ENCODE data around the gene RXFP3. TPM values are rescaled to one million over a fixed set of nuclear protein-coding genes. Genes with fewer than 3 reads are reported as not detected.

The RXFP3 gene
- not detected in 2 replicates for total RNA-seq

DNA sequence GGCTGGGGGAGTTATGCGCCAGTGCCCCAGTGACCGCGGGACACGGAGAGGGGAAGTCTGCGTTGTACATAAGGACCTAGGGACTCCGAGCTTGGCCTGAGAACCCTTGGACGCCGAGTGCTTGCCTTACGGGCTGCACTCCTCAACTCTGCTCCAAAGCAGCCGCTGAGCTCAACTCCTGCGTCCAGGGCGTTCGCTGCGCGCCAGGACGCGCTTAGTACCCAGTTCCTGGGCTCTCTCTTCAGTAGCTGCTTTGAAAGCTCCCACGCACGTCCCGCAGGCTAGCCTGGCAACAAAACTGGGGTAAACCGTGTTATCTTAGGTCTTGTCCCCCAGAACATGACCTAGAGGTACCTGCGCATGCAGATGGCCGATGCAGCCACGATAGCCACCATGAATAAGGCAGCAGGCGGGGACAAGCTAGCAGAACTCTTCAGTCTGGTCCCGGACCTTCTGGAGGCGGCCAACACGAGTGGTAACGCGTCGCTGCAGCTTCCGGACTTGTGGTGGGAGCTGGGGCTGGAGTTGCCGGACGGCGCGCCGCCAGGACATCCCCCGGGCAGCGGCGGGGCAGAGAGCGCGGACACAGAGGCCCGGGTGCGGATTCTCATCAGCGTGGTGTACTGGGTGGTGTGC lies at the start of gene RXFP3:
Gene RXFP3 (plus strand): TSS at position 6 of the 636 bp plus-strand sequence. CDS start 355 bp downstream, at position 361.

DNA sequence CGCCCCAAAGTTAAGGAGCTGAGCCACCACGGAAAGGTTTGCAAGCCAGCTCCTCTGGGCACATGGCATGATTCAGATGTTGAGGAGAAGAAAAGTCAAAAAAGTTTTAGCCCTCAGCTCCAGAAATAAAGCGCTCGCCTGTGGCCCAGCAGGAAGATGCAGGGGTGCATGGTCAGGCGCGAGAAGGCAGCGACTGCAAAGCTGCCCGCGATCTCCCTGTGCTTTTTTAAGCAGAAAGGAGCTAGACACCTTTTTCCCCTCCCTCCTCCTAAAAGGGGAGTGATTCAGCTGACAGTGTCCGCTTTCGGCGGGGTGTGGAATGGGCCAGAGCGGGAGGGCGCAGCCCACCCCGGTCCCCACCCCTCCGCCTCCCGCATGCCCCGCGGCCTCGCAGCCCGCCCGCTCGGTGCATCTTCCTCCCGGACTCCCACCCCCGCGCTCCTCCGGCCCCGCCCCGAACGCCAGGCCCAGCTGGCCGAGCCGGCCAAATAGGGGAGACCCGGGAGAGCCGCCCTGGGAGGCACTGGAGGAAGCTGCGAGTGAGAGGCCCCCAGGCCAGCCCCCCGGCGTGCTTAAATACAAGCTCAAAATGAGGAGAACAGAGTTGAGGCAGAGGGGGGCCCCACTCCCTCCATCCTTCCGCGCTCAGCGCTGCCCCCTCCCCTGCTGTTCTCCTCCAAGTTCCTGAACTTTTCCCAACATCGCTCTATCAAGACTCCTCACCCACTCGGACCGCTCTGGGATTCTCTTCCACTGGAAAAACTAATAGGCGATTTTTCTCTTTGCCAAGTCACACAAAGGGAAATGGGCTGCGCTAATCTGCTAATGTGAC lies 44.2 kb upstream of the RXFP3 start, which contains the start of gene ADAMTS12:
Gene ADAMTS12 (minus strand): TSS at position 203 of the 832 bp plus-strand sequence. CDS start 134 bp downstream, at position 69.

DNA sequence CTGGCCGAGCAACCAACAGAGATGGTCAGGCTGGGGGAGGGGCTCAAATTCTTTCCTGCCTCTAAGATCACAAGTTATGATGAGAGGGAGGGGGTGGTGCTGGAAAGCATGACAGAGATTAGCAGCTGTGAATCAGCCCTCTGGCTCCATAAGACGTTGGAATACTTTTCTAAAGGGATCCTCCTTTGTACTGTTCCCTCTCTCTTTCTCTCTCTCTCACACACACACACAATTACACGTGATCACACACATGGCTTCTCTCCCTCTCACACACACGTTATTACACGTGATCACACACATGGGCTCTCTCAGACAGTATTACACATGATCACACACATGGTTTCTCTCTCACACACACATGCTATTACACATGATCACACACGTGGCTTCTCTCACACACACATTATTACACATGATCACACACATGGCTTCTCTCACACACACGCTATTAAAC lies 48.5 kb downstream of the RXFP3 start, which contains the start of gene SLC45A2:
Gene SLC45A2 (minus strand): TSS at position 23 of the 454 bp plus-strand sequence. CDS start 110 bp downstream, outside the sequence.

Other genes with a start within 250 kb of the RXFP3 start
- gene ADAMTS12, start 44.4 kb upstream of the RXFP3 start, total RNA-seq = 2.2 and 2.4 TPM in 2 replicates
- 0.11 TPM in 1 of 2 replicates, not detected in the other for gene SLC45A2, start 48.3 kb downstream of the RXFP3 start, total RNA-seq
- 9.4 and 13.4 TPM in 2 replicates for gene AMACR, start 71.7 kb downstream of the RXFP3 start, total RNA-seq
- gene C1QTNF3, start 106.8 kb downstream of the RXFP3 start, total RNA-seq = 1.1 and 1.4 TPM in 2 replicates